Measurements from ENCODE around the gene USP22.

- TF ChIP-seq CTCF (optimal IDR thresholded peaks at IDR 0.05 in 1 of 3, IDR thresholded peaks at IDR 0.05 in 1 of 3, conservative IDR thresholded peaks at IDR 0.05 in 1 of 3; ENCODE audit: extremely low read depth in 1 of 3, insufficient read depth in 2 of 3, low read length in 3 of 3) (no peak), EZH2 (IDR thresholded peaks at IDR 0.05; ENCODE audit: low read length) (no peak)
Measured at GRCh38 chr17:21089933-21090901, 47.4 kb upstream of the USP22 start.

All from keratinocyte (primary cell).